Measurements from ENCODE around the gene SCARB1. TPM values are rescaled to one million over a fixed set of nuclear protein-coding genes. Genes with fewer than 3 reads are reported as not detected.

The SCARB1 gene
- total and polyA plus RNA-seq, 2 of the 13 experiments (the other 11 are each of a cell fraction or from before 2014, with no cell fraction given): 63.4 to 160 TPM

Small RNA genes within 50 kb of the gene (small RNA-seq; reads per million reads assigned to genes)
- gene RNU6-927P (ENCODE audit: insufficient read depth in 2 of 3, insufficient read length in 3 of 3, low read depth in 2 of 3, low replicate concordance in 1 of 3): 0 reads per million in 3 experiments

Other genes with a start within 250 kb of the SCARB1 start
- 805 and 1,167 TPM in 2 replicates for gene UBC, start 50.8 kb upstream of the SCARB1 start, total RNA-seq (2016; rRNA removed; fragmentation: Illumina TruSeq; extraction: Trizol)
- gene UBC, start 50.8 kb upstream of the SCARB1 start, polyA plus RNA-seq (2011; rRNA removed): 1,432 and 1,529 TPM in 2 replicates
- gene DHX37, start 125.3 kb upstream of the SCARB1 start, total RNA-seq (2016; rRNA removed; fragmentation: Illumina TruSeq; extraction: Trizol): 19.4 and 20.9 TPM in 2 replicates
- gene DHX37, start 125.3 kb upstream of the SCARB1 start, polyA plus RNA-seq (2011; rRNA removed): 6.0 and 7.6 TPM in 2 replicates
- 17.6 and 21.1 TPM in 2 replicates for gene BRI3BP, start 129.8 kb upstream of the SCARB1 start, total RNA-seq (2016; rRNA removed; fragmentation: Illumina TruSeq; extraction: Trizol)
- gene BRI3BP, start 129.8 kb upstream of the SCARB1 start, polyA plus RNA-seq (2011; rRNA removed): 6.4 and 7.5 TPM in 2 replicates
- gene AACS, start 201.6 kb upstream of the SCARB1 start, total RNA-seq (2016; rRNA removed; fragmentation: Illumina TruSeq; extraction: Trizol): 26.3 and 28.8 TPM in 2 replicates
- gene AACS, start 201.6 kb upstream of the SCARB1 start, polyA plus RNA-seq (2011; rRNA removed): 23.3 and 23.5 TPM in 2 replicates